HG02840 (cell line): ENCODE results near the gene PRM1.

Experiments used
- ATAC-seq: cut with Tn5 transposase; IDR thresholded peaks from one replicate; pipeline ENCODE4 v1.9.1; 2021; ENCODE audit warnings: mild to moderate bottlenecking, moderate library complexity, moderate number of reproducible peaks; ENCODE audit not compliant: unreplicated experiment, low FRiP score

The PRM1 gene

DNA sequence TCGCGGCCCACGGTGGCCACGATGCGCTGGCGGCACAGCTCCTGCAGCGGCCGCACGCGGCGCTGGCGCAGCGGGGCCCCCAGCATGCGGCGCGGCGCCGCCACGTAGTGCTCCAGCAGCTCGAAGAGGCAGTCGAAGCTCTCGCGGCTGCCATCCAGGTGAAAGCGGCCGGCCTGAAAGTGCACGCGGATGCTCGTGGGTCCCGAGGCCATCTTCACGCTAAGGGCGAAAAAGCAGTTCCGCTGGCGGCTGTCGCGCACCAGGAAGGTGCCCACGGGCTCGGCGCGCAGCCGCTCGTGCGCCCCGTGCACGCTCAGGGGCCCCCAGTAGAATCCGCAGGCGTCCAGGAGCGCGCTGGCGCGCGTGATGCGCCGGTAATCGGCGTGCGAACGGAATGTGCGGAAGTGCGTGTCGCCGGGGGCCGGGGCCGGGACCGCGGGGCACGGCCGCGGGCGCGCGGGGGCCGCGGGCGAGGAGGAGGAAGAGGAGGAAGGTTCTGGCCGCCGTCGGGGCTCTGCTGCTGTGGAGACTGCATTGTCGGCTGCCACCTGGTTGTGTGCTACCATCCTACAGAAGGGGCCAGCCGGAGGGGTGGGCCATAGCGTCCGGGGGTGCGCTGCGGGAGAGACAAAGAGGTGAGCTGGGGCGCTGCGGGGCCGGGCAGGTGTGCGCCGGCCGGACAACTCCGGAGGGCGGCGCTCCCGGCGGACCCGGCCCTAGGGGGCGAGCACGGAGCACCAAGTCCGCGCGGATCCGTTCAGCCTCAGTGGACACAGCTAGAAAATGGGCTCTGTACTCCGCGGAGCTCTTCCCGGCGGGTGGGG is 26.0 kb downstream of the PRM1 start:
- ATAC-seq = peak; percentile 0

GRCh38 chr16:11253995-11254912 is 26.9 kb downstream of the PRM1 start:
- no peak for ATAC-seq

- ATAC-seq = no peak
These were observed 27.8 kb downstream of the PRM1 start for GRCh38 chr16:11253009-11253994.

GRCh38 chr16:11252482-11252931 is 28.6 kb downstream of the PRM1 start:
- no peak for ATAC-seq

GRCh38 chr16:11251525-11252481 is 29.3 kb downstream of the PRM1 start:
- no peak for ATAC-seq

DNA sequence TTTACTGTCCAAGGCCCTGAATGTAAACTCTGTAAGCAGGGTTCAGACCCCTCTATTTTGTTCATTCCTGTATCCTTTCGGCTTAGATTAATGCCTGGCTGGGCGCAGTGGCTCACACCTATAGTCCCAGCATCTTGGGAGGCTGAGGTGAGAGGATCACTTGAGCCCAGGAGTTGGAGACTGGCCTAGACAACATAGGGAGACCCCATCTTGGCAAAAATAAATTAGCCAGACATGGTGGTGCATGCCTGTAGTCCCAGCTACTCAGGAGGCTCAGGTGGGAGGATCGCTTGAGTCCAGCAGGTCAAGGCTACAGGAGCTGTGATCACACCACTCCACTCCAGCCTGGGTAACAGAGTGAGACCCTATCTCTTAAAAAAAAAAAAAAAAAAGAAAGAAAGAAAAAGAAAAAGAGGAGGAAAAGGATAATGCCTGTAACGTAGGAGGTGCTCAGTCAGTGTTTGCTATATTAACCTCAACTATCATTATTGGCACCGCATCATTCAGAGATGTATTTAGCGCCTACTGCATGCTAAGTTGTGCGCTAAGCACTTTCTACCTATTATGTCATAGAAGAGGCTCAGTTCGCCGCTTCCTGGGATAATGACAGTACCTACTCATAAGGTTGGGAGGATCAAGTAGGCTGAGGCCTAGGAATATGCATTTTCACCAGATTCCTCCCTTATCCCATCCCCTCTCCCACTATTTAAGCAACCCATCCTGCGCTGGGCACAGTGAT is 30.2 kb downstream of the PRM1 start:
- ATAC-seq = no peak

- ATAC-seq = no peak
These were observed 30.9 kb downstream of the PRM1 start for GRCh38 chr16:11250091-11250785.

- no peak for ATAC-seq
These were observed 31.7 kb downstream of the PRM1 start for GRCh38 chr16:11249233-11250061.

GRCh38 chr16:11248133-11248532 is 33.0 kb downstream of the PRM1 start:
- ATAC-seq = no peak

DNA sequence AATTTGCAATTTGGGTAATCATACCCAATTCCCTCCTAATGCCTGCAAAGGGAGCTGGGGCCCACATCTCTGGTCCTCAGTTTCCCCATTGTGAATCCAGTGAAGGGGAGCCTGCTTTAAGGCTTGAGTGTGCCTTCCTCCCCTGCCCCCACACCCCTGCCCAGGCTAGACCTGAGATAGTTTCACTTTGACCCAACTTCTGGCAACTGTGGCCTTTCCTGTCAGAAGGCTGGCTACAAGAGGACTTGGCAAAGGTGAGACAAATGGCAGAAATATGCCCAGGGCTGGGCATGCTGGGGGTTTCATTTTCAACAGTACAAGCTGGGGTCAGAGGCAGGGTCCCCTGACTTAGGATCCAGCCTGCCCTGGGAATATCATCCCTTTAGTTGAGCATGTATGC is 35.1 kb downstream of the PRM1 start:
- no peak for ATAC-seq

GRCh38 chr16:11245222-11245737 is 35.9 kb downstream of the PRM1 start:
- ATAC-seq = no peak

GRCh38 chr16:11242658-11243057 is 38.5 kb downstream of the PRM1 start:
- no peak for ATAC-seq

DNA sequence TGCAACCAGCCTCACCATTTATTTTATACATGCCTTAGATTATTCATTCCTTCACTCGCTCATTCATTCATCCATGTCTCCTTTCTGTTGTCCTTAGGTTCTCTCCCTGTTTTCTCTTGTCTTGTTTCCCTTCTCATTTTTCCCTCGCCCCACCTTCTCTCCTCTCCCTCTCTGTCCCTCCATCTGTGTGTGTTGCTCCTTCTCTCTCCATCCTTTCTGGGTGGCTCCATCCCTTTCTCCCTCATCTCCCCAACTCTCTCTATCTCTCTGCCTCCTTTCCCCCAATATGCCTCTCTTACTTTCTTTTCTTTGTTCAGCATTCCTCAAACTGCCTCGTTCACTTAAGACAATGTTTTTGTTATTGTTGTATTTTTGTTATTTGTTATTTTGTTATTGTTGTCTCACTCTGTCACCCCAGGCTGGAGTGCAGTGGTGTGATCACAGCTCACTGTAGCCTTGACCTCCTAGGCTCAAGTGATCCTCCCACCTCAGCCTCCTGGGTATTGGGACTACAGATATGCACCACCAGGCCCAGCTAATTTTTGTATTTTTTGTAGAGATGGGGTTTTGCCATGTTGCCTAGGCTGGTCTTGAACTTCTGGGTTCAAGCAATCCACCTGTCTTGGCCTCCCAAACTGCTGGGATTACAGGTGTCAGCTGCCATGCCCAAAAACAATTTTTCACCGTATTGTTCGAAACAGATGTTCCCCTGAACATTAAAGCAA is 39.5 kb downstream of the PRM1 start:
- no peak for ATAC-seq

GRCh38 chr16:11240636-11241473 is 40.3 kb downstream of the PRM1 start:
- ATAC-seq = no peak
